GM19467 (cell line): Measurements from ENCODE around the gene SLCO2B1.
"Not testable (repeated sequence)": the region's sequence is repeated elsewhere in the genome, so short reads cannot be mapped to it uniquely, and the experiment has no call there.

Experiments used
- ATAC-seq: cut with Tn5 transposase; IDR thresholded peaks from one replicate; pipeline ENCODE4 v1.9.1; 2021; ENCODE audit warnings: mild to moderate bottlenecking, moderate library complexity; ENCODE audit not compliant: unreplicated experiment

Gene SLCO2B1, protein sequence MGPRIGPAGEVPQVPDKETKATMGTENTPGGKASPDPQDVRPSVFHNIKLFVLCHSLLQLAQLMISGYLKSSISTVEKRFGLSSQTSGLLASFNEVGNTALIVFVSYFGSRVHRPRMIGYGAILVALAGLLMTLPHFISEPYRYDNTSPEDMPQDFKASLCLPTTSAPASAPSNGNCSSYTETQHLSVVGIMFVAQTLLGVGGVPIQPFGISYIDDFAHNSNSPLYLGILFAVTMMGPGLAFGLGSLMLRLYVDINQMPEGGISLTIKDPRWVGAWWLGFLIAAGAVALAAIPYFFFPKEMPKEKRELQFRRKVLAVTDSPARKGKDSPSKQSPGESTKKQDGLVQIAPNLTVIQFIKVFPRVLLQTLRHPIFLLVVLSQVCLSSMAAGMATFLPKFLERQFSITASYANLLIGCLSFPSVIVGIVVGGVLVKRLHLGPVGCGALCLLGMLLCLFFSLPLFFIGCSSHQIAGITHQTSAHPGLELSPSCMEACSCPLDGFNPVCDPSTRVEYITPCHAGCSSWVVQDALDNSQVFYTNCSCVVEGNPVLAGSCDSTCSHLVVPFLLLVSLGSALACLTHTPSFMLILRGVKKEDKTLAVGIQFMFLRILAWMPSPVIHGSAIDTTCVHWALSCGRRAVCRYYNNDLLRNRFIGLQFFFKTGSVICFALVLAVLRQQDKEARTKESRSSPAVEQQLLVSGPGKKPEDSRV

DNA sequence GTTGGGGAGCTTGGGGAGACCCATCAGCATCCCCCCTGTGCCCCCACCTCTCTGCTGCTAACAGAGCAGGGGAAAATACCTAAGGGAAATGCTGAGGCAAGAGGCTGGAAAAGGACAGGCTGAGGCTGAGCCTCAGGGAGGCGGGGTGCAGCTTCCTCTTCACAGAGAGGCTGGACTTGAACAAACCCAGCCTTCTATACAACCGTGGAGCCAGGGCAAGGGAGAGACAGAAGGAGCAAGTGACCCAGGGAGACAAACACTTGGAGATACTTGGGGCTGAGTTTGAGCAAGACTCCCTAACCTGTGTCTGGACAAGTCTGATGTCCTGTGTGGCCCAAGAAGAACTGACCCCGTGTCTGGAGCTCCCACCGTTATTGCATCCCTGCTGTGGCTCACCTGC is at the start of gene SLCO2B1:
Gene SLCO2B1 (plus strand): TSS at position 229 of the 400 bp plus-strand sequence. CDS start 275 bp downstream, outside the sequence.
- ATAC-seq, result no peak

DNA sequence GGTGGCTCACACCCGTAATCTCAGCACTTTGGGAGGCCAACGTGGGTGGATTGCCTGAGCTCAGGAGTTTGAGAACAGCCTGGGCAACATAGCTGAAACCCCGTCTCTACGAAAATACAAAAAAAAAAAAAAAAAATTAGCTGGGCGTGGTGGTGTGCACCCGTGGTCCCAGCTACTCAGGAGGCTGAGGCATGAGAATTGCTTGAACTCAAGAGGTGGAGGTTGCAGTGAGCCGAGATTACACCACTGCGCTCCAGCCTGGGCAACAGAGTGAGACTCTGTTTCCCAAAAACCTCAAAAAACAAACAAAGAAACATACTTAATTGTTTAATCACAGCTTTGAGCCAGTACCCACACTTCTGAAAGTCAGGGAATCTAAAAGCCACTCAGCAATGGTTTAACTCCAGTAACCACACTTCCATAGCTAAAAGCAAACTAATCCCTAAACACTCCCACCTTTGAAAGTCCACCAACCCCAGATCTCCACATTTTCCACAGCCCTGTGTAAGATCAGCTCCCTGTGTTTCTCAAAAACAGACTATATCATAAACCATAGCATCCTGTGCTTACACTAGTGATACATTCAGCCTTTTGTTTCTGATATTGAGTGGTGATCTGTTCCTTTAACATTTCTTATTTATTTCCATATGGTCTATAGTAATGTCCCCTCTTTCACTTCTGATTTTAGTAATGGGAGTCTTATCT is 49.3 kb upstream of the SLCO2B1 start:
- no peak for ATAC-seq

DNA sequence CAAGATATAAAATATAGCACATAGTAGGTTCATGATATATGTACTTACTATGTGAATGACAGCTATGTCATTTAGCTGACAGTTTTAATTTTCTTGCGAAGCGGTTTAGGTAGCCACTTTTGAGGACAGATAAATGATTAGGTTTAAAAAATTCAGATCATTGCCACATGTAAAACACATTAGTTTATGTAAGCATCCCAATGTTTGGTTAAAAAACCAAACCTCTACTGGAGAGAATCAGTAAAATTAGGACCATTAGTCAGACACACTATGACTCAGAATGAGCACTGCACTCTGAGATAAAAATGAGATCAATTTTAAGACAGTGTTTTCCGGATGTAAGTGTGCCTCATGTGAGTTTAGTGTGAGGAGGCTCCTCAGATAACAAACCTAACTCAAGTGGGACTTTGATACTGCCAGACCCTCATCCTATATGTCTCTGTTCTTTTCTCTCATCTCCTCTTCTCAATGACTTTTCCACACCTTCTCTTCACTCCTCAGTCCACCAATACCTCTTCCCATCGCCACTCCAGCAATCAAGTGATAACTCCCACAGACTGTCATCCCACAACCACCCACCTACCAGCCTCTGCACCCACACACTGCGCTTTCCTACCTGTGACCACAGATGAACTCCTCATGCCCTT is 47.4 kb upstream of the SLCO2B1 start:
- no peak for ATAC-seq

DNA sequence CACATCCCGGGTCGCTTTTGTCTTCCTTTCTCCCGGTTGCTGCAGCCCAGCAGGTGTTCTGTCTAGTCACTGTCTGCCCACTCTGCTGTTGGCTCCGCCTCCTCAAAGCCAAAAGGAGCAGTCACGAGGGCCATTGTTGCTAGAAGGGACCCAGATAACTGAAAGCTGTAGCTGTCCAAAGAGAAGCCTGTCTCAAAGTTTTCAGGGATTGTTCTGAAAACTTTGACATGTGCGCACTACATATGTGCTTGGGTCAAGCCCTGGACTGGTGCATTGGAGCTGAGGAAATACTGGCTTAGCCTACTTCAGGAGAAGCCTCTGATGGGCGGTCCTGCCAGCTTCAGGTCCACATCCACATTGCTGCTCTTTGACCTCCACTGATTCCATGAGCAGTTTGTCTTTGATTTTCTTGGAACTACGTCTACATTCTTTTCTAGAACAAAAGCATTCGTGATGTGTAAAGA is 45.4 kb upstream of the SLCO2B1 start:
- no peak for ATAC-seq

DNA sequence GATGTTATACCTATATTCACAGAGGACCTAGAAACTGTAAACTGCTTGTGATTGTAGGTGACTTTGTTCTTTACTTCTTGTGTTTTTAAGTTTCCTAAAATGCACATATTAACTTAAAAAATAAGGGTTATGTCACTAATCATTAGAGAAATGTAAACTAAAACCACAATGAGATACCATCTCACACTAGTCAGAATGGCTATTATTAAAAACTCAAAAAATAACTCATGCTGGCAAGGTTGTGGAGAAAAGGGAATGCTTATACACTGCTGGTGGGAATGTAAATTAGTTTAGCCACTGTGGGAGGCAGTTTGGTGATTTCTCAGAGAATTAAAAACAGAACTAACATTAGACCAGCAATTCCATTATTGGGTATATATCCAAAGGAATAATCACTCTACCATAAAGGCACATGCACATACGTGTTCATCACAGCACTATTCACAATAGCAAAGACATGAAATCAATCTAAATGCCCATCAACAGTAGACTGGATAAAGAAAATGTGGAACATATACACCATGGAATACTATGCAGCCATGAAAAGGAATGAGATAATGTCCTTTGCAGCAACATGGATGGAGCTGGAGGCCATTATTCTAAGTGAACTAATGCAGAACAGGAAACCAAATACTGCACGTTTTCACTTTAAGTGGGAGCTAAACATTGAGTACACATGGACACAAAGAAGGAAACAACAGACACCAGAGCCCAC is 44.8 kb upstream of the SLCO2B1 start:
- ATAC-seq, result not testable (repeated sequence)

DNA sequence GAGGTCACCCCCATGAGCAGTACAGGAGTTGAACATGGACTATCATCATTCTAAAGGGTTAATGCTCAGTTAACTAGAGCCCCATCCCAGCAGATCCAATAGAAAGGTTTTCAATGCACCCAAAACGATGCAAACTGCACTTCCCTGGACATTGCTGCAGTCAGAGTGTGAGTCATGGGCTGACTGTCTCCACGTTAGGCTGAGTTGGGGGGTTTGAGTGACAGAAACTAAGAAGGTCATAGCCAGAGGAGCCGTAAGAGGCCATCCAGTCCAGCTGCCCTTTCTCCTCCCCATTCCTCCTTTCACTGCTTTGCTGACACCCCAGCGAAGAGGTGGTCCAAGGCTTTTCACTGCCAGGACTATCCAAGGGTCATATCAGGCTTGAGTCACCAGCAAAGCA is 43.7 kb upstream of the SLCO2B1 start:
- no peak for ATAC-seq

DNA sequence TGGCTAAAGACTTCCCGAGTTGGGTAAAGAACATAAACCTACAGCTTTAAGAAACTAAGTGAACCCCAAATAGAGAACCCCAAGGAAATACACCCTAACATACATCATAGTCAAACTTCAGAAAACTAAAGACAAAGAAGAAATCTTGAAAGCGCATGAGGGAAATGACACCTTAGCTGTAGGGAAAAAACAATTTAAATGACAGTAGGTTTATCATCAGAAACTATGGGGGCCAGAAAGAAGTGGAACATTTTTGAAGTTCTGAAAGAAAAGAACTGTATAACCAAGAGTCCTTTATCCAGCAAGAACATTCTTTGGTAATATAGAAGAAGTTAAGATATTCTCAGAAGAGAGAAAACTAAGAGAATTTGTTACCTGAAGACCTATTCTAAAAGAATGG is 38.7 kb upstream of the SLCO2B1 start:
- no peak for ATAC-seq

DNA sequence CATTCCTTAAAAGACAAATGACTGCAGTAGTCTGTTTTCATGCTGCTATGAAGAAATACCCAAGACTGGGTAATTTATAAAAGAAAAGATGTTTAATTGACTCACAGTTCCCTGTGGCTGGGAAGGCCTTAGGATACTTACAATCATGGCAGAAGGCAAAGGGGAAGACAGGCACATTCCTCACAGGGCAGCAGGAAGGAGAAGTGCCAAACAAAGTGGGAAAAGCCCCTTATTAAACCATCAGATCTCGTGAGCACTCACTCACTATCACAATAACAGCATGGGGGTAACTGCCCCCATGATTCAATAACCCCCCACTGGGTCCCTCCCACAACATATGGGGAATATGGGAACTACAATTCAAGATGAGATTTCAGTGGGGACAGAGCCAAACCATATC is 37.9 kb upstream of the SLCO2B1 start:
- ATAC-seq, result no peak

DNA sequence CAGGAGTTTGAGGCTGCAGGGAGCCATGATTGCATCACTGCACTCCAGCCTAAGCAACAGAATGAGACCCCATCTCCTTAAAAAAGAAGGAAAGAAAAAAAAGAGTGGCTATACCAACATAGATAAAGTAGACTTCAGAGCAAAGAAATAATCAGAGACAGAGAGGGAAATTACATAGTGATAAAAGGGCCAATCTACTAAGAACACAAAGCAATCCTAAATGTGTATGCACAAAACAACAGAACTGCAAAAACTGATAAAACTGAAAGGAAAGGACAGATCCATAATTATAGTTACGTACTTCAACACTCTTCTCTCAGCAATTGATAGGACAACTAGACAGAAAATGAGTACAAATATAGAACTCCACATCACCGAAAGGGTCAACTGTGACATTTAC is 36.4 kb upstream of the SLCO2B1 start:
- ATAC-seq, result no peak

DNA sequence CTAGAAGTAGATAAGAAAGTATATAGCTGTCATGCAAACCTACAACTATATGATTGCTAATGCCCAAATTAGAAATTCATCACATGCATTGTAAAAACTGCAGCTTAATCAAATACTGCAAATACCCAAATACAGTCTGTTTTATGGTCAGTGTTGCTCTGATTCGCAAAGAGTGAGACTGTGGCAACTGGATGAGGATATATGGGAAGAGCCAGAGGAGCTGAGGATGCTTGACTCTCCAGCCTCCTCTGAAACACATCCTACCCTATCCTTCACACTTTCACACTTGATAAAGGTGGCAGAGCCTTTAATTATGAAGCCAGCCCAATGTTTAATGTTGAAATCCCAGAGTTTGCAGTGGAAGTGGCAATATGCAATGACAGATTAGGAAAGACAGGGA is 32.3 kb upstream of the SLCO2B1 start:
- ATAC-seq, result no peak

DNA sequence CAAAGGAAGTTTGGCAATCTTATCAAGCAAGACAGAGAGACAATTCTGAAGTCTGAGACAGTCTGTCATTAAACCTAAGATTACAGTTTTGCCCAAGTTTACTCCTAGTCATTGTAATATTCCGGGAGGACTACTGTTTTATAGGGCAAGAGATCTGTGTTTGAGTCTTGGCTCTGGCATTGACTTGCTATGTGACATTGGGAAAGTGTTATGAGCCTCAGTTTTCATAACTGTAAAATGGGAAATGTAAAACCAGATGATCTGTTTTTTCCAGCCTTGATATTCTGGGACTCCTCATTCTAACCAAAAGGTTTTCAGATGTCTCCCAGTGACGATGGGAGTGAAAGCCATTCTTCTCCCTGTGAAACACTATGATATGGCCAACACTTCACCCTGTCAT is 24.3 kb upstream of the SLCO2B1 start:
- no peak for ATAC-seq

DNA sequence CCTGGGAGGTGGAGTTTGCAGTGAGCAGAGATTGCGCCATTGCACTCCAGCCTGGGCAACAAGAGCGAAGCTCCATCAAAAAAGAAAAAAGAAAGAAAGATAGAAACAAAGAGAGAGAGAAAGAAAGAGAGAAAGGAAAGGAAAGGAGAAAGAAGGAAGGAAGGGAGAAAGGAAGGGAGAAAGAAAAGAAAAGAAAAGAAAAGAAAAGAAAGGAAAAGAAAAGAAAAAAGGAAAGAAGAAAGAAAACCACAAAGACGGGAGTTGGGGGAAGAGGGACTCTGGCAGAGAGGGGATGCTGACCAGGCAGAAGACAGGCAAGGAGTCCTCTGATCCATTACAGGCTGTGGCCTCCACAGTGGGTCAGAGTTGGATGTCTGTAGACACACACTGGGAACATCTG is 18.8 kb upstream of the SLCO2B1 start:
- no peak for ATAC-seq

DNA sequence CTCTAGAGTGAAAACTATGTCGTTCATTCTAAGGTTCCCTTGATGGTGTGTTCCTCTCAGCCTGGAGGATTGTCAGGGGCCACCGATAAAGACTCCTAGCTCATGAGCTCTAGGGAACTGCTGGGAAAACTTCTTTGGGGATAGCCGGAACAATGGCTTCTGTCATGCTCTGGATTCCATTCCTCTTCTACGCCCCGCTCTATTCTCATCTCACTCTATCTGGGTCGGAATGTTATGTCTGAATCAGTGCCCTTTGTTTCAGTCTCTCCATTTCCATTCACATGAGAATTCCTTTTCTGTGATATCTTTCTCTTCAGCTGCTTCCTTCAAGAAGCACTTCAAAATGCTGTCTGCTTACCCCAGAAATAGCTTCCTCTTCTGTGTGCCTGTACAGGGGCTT is 16.9 kb upstream of the SLCO2B1 start:
- ATAC-seq, result no peak

DNA sequence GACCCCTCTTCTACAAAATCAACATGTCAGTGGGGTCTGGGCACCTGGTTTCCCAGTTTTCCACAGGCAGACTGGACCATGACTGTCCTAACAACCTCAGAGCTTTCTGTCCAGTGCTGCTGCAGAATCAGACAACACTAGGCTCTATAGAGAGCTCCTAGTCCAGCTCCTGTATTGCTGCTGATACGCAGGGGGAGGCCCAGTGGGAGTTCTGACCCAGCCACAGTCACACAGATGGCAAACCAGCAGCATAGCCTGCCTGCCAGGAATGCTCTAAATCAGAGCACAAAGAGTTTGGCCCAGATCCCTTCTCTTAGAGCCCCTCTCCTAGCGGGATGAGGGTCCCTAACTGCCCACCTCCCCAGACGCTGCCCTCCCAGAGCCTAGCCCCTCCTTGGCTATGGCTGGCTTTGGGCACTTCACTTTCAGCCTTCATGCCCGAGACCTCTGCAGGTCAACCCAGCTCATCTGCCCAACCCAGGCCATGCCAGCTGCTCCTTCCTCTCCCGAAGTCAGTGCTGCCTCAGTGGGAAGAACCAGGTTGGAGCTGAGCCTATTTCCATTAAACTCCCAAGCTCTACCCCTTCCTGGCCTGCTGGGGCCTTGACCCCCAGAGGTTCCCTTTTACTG is 15.8 kb upstream of the SLCO2B1 start:
- no peak for ATAC-seq

DNA sequence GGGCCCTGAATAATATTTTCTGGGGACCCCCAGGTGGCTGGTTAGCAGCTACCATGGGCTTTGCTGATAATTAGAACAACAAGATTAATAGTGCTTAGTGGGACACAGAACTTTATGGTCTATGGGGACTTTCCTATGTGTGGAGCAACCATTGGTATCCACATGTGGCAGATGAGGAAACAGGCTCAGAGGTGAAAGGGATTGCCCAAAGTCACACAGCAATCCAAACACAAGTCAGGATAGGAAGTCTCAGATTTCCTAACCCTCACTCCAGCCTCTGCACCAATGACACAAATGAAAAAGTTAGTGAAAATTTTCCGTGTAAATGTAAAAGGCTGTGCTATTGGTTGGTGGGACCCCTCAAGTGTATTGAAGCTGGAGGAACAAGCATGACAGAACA is 15.3 kb upstream of the SLCO2B1 start:
- no peak for ATAC-seq

DNA sequence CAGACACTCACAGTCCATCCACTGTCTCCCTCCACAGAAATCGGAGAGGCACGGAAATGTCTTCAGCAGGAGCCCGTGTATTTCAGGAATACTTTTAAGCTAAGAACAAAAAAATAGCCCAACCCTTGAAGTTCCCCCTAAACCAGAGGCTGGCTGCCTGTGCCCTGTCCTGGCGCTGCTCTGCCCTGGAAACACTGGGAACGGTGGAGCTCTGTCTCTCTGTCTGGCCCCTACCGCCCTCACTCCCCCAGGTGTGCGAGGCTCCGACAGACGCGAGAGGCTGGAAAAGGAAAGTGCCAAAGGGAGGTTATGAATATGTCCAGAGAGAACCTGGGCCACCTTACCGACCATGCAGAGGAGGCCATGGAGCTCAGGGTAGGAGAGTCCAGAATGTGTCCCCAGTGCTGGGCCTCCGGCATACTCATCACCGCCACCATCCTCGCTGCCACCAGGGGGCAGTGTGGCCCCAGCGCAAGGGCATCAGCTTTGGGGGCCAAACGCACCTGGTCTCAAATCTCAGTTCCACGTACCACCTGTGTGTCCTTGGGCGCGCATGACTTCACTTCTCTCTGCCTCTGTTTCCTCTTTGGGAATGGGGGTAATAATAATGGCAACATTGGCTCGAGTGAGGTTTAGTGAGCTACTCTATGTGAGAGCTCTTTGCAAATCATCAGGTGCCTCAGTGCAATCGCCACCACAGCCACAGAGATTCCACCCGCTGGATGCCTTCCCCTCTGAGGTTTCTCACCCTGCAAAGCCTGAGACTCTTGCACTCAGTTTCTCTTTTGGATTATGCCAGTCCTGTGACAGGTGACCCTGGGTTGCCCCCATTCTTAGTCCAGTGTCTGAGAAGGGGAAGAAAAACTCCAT is 10.4 kb upstream of the SLCO2B1 start:
- ATAC-seq, result no peak

DNA sequence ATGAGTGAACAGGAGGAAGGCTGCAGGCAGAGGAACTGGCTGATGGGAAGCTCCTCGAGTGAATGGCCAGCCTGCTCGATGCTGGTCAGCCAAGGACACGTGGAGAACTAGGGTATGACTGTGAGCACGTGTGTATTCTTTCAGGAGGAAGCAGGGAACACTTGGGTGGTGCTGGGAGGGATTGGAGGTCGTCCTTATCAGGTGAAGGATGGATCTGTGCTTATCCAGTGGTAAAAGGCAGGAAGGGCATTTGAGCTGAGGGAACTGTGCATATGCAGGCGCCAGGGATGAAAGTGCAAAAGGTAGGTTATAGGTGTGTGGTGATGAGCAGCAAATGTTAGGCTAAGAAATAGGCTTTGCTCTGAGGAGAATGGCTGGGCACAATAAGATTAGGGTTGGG is 9.7 kb upstream of the SLCO2B1 start:
- no peak for ATAC-seq

DNA sequence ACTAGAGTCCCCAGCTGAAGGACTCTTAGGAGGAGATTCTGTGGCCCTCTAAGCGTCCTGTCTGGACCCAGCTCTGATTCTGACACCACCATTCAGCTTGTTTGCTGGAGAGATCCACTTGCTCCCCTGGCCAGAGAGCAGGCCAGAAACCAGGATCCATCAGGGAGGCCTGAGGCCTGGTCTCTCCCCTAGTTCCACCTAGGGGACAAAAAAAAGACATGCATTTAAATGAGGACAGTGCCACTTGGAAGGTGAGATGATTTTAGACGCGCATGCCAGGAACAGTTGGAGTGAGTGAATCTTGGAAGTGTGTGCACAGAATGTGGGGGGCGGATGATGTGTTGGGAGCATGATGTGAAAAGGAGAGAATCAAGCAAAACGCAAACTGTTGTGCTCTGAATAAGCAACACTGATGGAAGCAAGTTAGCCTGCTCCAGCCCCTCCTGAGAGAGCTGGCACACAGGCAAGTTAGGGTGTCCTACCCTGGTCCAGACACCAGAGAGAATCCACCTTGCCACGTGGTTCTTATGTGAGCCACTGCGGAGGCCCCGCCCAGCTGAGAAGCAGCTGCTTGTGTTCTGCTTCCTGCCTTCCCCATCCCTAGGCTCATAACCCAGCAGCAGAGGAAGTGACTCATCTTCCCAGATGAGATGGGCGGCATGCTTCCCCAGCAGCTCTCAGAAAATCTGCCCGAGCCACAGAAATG is 8.0 kb upstream of the SLCO2B1 start:
- no peak for ATAC-seq

DNA sequence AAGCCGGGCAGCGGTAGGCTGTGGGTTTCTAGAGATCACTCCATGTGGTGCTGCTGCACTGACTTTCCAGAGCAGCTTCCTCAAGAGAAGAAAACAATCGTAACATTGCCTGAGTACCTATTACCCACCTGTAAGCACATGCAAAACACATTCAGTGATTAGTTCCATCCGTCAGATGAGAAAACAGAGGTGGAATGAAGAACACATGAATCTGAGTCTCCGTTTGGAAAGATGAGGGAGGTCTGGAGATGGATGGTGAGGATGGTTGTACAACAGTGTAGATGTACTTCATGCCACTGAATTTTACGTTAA is 7.5 kb upstream of the SLCO2B1 start:
- no peak for ATAC-seq
